CD4-positive, alpha-beta memory T cell (primary cell): ENCODE measurements around the gene ZMIZ1. TPM values are rescaled to one million over a fixed set of nuclear protein-coding genes. Genes with fewer than 3 reads are reported as not detected.

Experiments
- CTCF ChIA-PET: fragments of 350-600 bp; sonication (Branson Sonifier 250); formaldehyde crosslinking; loops from one replicate; lab custom pipeline; 2021; ENCODE audit warnings: inconsistent platforms; ENCODE audit not compliant: partially characterized antibody; lab: Charles Lee
- POLR2A ChIA-PET: fragments of 350-600 bp; sonication (Branson Sonifier 250); formaldehyde crosslinking; loops from one replicate; lab custom pipeline; 2021; ENCODE audit not compliant: partially characterized antibody; lab: Charles Lee
- DNase-seq, 5 donors: peaks; one replicate each; pipeline versions ENCODE4 v3.0.0 to v3.0.0-alpha.2; 2020 to 2022; ENCODE audit warnings: mixed read lengths in 1 of 5
- H3K27ac ChIP-seq: one replicate; pipeline ENCODE4 v1.7.0; 2013; ENCODE audit warnings: low read depth, low read length
- H3K27me3 ChIP-seq: 2 replicates; pipeline ENCODE4 v1.7.0; 2013; ENCODE audit warnings: mild to moderate bottlenecking, low read length, moderate library complexity; ENCODE audit not compliant: insufficient read depth
- H3K36me3 ChIP-seq: 2 replicates; pipeline ENCODE4 v1.7.0; 2013; ENCODE audit warnings: mild to moderate bottlenecking, low read length, moderate library complexity; ENCODE audit not compliant: insufficient read depth
- H3K4me1 ChIP-seq: 2 replicates; pipeline ENCODE4 v1.7.0; 2013; ENCODE audit warnings: mild to moderate bottlenecking, low read length, moderate library complexity; ENCODE audit not compliant: insufficient read depth
- H3K4me3 ChIP-seq, 2 donors: one replicate each; pipeline ENCODE4 v1.7.0; 2013; ENCODE audit warnings: low read length in 2 of 2, mild to moderate bottlenecking in 1 of 2
- H3K9me3 ChIP-seq, 2 donors: one replicate each; pipeline ENCODE4 v1.7.0; 2013; ENCODE audit warnings: low read length in 2 of 2, control low read depth in 1 of 2; ENCODE audit not compliant: control insufficient read depth in 1 of 2
- H3K27ac Mint-ChIP-seq, 7 donors: one replicate each; pipeline ENCODE4 v1.8.0; 2020 to 2021; ENCODE audit warnings: mixed read lengths in 7 of 7, mild to moderate bottlenecking in 6 of 7, inconsistent platforms in 3 of 7, moderate library complexity in 3 of 7
- H3K27me3 Mint-ChIP-seq, 2 donors: one replicate each; pipeline ENCODE4 v1.8.0; 2020 to 2021; ENCODE audit warnings: mixed read lengths in 2 of 2
- H3K36me3 Mint-ChIP-seq, 2 donors: one replicate each; pipeline ENCODE4 v1.8.0; 2020 to 2021; ENCODE audit warnings: mixed read lengths in 2 of 2, inconsistent platforms in 1 of 2, mild to moderate bottlenecking in 1 of 2
- H3K4me1 Mint-ChIP-seq, 4 donors: one replicate each; pipeline ENCODE4 v1.8.0; 2020 to 2021; ENCODE audit warnings: mixed read lengths in 4 of 4, mild to moderate bottlenecking in 1 of 4
- H3K4me3 Mint-ChIP-seq, 8 donors: one replicate each; pipeline ENCODE4 v1.8.0; 2020 to 2021; ENCODE audit warnings: mixed read lengths in 8 of 8, mild to moderate bottlenecking in 7 of 8, moderate library complexity in 6 of 8, inconsistent platforms in 3 of 8
- H3K9me3 Mint-ChIP-seq, 8 donors: one replicate each; pipeline ENCODE4 v1.8.0; 2020 to 2021; ENCODE audit warnings: mixed read lengths in 8 of 8, mild to moderate bottlenecking in 5 of 8, inconsistent platforms in 3 of 8, moderate library complexity in 1 of 8
- intact Hi-C: fragments of 100-400 bp; cut with micrococcal nuclease; formaldehyde crosslinking; loops from one replicate; pipeline ENCODE4 v1.15.1; 2023
- polyA plus RNA-seq, 2 donors: library from polyadenylated mRNA; unstranded; fragments of 300-500 nt; fragmentation: Illumina TruSeq; gene quantifications; one replicate each; pipeline ENCODE4 v1.2.3, GENCODE V29; 2021
- total RNA-seq, 2 experiments: library from RNA; stranded (reverse); gene quantifications; one replicate each; pipeline ENCODE4 v1.2.3, GENCODE V29; 2021

The ZMIZ1 gene
- total and polyA plus RNA-seq, 4 experiments from 2014 or later, result 0.58 to 25.4 (median 14.0) TPM

- DNase-seq, result no peak
- peaks cover 24% of the 10 kb centered on the region for H3K4me1 ChIP-seq
- no peak overlapping the region for H3K4me3 ChIP-seq
- intact Hi-C loops, result no loop called here
- H3K36me3 ChIP-seq, result no peaks in the 10 kb centered on the region
- Mint-ChIP-seq H3K9me3 (peaks cover 0 to 5% (median 1%) of the 10 kb centered on the region in 8 donors), H3K4me3 (peak overlapping the region in 7 of 8 donors; percentile 24 to 89 (median 79)), H3K4me1 (peaks cover 10 to 36% (median 25%) of the 10 kb centered on the region in 4 donors), H3K27ac (peak overlapping the region in 5 of 7 donors; percentile 43 to 72 (median 64)), H3K27me3 (no peaks in the 10 kb centered on the region), H3K36me3 (peaks cover 0 to 3% of the 10 kb centered on the region in 2 donors)
- ChIA-PET CTCF (no interaction called here), POLR2A (interaction anchor here (0.8 to 1.7 kb wide), 4 partner anchors 10 to 45 kb away, joined by 3 to 6 read pairs (median 4); no protein-coding TSS in a partner anchor)
- no peaks in the 10 kb centered on the region for H3K27me3 ChIP-seq
- H3K9me3 ChIP-seq, result no peaks in the 10 kb centered on the region
- no peak overlapping the region for H3K27ac ChIP-seq
Measured at GRCh38 chr10:79022565-79023230, 46.1 kb upstream of the ZMIZ1 start.

GRCh38 chr10:79023240-79024162 lies 45.3 kb upstream of the ZMIZ1 start:
- H3K9me3 ChIP-seq, result no peaks in the 10 kb centered on the region
- H3K9me3 Mint-ChIP-seq, result no peaks in the 10 kb centered on the region
- H3K27ac Mint-ChIP-seq, result peak overlapping the region in 4 of 7 donors; percentile 38 to 72 (median 58)
- H3K36me3 ChIP-seq, result no peaks in the 10 kb centered on the region
- peak overlapping the region in 6 of 8 donors; percentile 24 to 89 (median 68) for H3K4me3 Mint-ChIP-seq
- peaks cover 29% of the 10 kb centered on the region for H3K4me1 ChIP-seq
- peaks cover 14 to 41% (median 30%) of the 10 kb centered on the region in 4 donors for H3K4me1 Mint-ChIP-seq
- H3K4me3 ChIP-seq, result no peak overlapping the region
- intact Hi-C loops, result no loop called here
- H3K27me3 Mint-ChIP-seq, result no peaks in the 10 kb centered on the region
- ChIA-PET POLR2A (interaction anchor here (0.8 to 1.8 kb wide), 5 partner anchors 9 to 44 kb away, joined by 3 to 7 read pairs (median 5); no protein-coding TSS in a partner anchor), CTCF (interaction anchor here (1.2 to 1.3 kb wide), 2 partner anchors 13 to 15 kb away, joined by 4 read pairs; no protein-coding TSS in a partner anchor)
- no peak for DNase-seq
- no peaks in the 10 kb centered on the region for H3K36me3 Mint-ChIP-seq
- no peaks in the 10 kb centered on the region for H3K27me3 ChIP-seq
- no peak overlapping the region for H3K27ac ChIP-seq

- no peak for DNase-seq
- Histone ChIP-seq H3K4me1 (peaks cover 29% of the 10 kb centered on the region), H3K27me3 (no peaks in the 10 kb centered on the region), H3K9me3 (no peaks in the 10 kb centered on the region), H3K27ac (no peak overlapping the region), H3K36me3 (no peaks in the 10 kb centered on the region), H3K4me3 (no peak overlapping the region)
- peak overlapping the region in 1 of 7 donors; percentile 57 for H3K27ac Mint-ChIP-seq
- intact Hi-C loops, result no loop called here
- no peaks in the 10 kb centered on the region for H3K36me3 Mint-ChIP-seq
- H3K27me3 Mint-ChIP-seq, result no peaks in the 10 kb centered on the region
- H3K9me3 Mint-ChIP-seq, result no peaks in the 10 kb centered on the region
- H3K4me3 Mint-ChIP-seq, result no peak overlapping the region
- CTCF ChIA-PET, result interaction anchor here (1.1 to 1.3 kb wide), 3 partner anchors 13 to 21 kb away, joined by 4 read pairs; no protein-coding TSS in a partner anchor
- H3K4me1 Mint-ChIP-seq, result peaks cover 14 to 41% (median 30%) of the 10 kb centered on the region in 4 donors
- POLR2A ChIA-PET, result interaction anchor here (1.0 to 1.8 kb wide), 3 partner anchors 8 to 43 kb away, joined by 3 to 7 read pairs (median 4); no protein-coding TSS in a partner anchor
Measured at GRCh38 chr10:79024296-79024695, 44.5 kb upstream of the ZMIZ1 start.

GRCh38 chr10:79024720-79025198 lies 44.0 kb upstream of the ZMIZ1 start:
- H3K36me3 Mint-ChIP-seq, result no peaks in the 10 kb centered on the region
- Histone ChIP-seq H3K4me1 (peaks cover 29% of the 10 kb centered on the region), H3K4me3 (no peak overlapping the region), H3K36me3 (no peaks in the 10 kb centered on the region), H3K9me3 (no peaks in the 10 kb centered on the region), H3K27me3 (no peaks in the 10 kb centered on the region), H3K27ac (no peak overlapping the region)
- H3K27me3 Mint-ChIP-seq, result no peaks in the 10 kb centered on the region
- intact Hi-C loops, result loop anchor here (1.0 kb wide), 1 partner anchor 43 kb away; no protein-coding TSS in a partner anchor
- peaks cover 14 to 41% (median 30%) of the 10 kb centered on the region in 4 donors for H3K4me1 Mint-ChIP-seq
- H3K4me3 Mint-ChIP-seq, result no peak overlapping the region
- no peaks in the 10 kb centered on the region for H3K9me3 Mint-ChIP-seq
- DNase-seq, result no peak
- CTCF ChIA-PET, result interaction anchor here (1.1 to 1.3 kb wide), 3 partner anchors 12 to 21 kb away, joined by 4 read pairs; no protein-coding TSS in a partner anchor
- POLR2A ChIA-PET, result interaction anchor here (0.6 to 1.8 kb wide), 4 partner anchors 8 to 97 kb away, joined by 3 to 7 read pairs (median 4); no protein-coding TSS in a partner anchor
- H3K27ac Mint-ChIP-seq, result peak overlapping the region in 3 of 7 donors; percentile 20 to 57 (median 42)

- Mint-ChIP-seq H3K36me3 (no peaks in the 10 kb centered on the region), H3K9me3 (no peaks in the 10 kb centered on the region), H3K27ac (peak overlapping the region in 4 of 7 donors; percentile 20 to 68 (median 51)), H3K27me3 (no peaks in the 10 kb centered on the region), H3K4me1 (peaks cover 14 to 41% (median 30%) of the 10 kb centered on the region in 4 donors), H3K4me3 (peak overlapping the region in 5 of 8 donors; percentile 7 to 41 (median 23))
- peak in 4 of 5 donors; percentile 15 to 41 (median 23) for DNase-seq
- Histone ChIP-seq H3K36me3 (no peaks in the 10 kb centered on the region), H3K27me3 (no peaks in the 10 kb centered on the region), H3K4me1 (peaks cover 29% of the 10 kb centered on the region), H3K4me3 (no peak overlapping the region), H3K9me3 (no peaks in the 10 kb centered on the region), H3K27ac (no peak overlapping the region)
- CTCF ChIA-PET, result interaction anchor here (1.1 to 1.3 kb wide), 2 partner anchors 13 to 22 kb away, joined by 4 read pairs; no protein-coding TSS in a partner anchor
- intact Hi-C loops, result loop anchor here (1.0 kb wide), 1 partner anchor 42 kb away; no protein-coding TSS in a partner anchor
- POLR2A ChIA-PET, result interaction anchor here (0.6 to 1.8 kb wide), 3 partner anchors 22 to 96 kb away, joined by 3 to 7 read pairs (median 3); no protein-coding TSS in a partner anchor
Measured at GRCh38 chr10:79025199-79025832, 43.5 kb upstream of the ZMIZ1 start.

- Mint-ChIP-seq H3K36me3 (no peaks in the 10 kb centered on the region), H3K27me3 (no peaks in the 10 kb centered on the region), H3K4me3 (no peak overlapping the region), H3K27ac (peak overlapping the region in 2 of 7 donors; percentile 17 to 54), H3K4me1 (peaks cover 14 to 41% (median 31%) of the 10 kb centered on the region in 4 donors), H3K9me3 (no peaks in the 10 kb centered on the region)
- Histone ChIP-seq H3K27ac (no peak overlapping the region), H3K9me3 (no peaks in the 10 kb centered on the region), H3K27me3 (no peaks in the 10 kb centered on the region), H3K4me1 (peaks cover 29% of the 10 kb centered on the region), H3K36me3 (no peaks in the 10 kb centered on the region), H3K4me3 (no peak overlapping the region)
- no peak for DNase-seq
- ChIA-PET POLR2A (no interaction called here), CTCF (no interaction called here)
- intact Hi-C loops, result no loop called here
Measured at GRCh38 chr10:79026341-79026761, 42.4 kb upstream of the ZMIZ1 start.
